Right lobe of liver (tissue), 6 donors: ENCODE data around the gene SELENOP. TPM values are rescaled to one million over a fixed set of nuclear protein-coding genes. Genes with fewer than 3 reads are reported as not detected.

Source experiments
- ATAC-seq, 4 donors: fragments of 200-7000 bp; cut with Tn5 transposase; one replicate each; pipeline ENCODE4 v1.9.1; 2020; ENCODE audit warnings: mild to moderate bottlenecking in 4 of 4, moderate library complexity in 4 of 4
- DNase-seq, 3 donors: peaks; one replicate each; pipeline ENCODE4 v3.0.0-alpha.2; 2020
- H3K27ac ChIP-seq, 3 donors: fragments of 200-600 bp; one replicate each; pipeline ENCODE4 v1.8.0; 2022
- H3K27me3 ChIP-seq, 2 donors: fragments of 200-600 bp; one replicate each; pipeline ENCODE4 v1.8.0; 2022
- H3K36me3 ChIP-seq, 4 donors: fragments of 200-600 bp; sonication (generic) in 1 of 4; one replicate each; pipeline versions ENCODE4 v1.5.1 to v1.8.0; 2017 to 2022; ENCODE audit warnings: control low read depth in 1 of 4
- H3K4me1 ChIP-seq, 4 donors: fragments of 200-600 bp; sonication (generic) in 1 of 4; one replicate each; pipeline versions ENCODE4 v1.5.1 to v1.8.0; 2017 to 2022; ENCODE audit warnings: control low read depth in 1 of 4
- H3K4me3 ChIP-seq, 3 donors: fragments of 200-600 bp; one replicate each; pipeline ENCODE4 v1.8.0; 2022
- H3K9me3 ChIP-seq, 4 donors: fragments of 200-600 bp; sonication (generic) in 1 of 4; one replicate each; pipeline versions ENCODE4 v1.5.1 to v1.8.0; 2017 to 2022; ENCODE audit warnings: control low read depth in 1 of 4
- CTCF ChIP-seq, 4 donors: fragments of 200-600 bp in 3 of 4; fragments of 450-650 bp in 1 of 4; IDR thresholded peaks; one replicate each; pipeline versions ENCODE4 v1.5.1 to v1.8.0; 2016 to 2022; ENCODE audit warnings: antibody characterized with exemption in 4 of 4, mild to moderate bottlenecking in 2 of 4
- POLR2A ChIP-seq: fragments of 450-650 bp; IDR thresholded peaks from one replicate; pipeline ENCODE4 v1.6.1; 2017; ENCODE audit warnings: antibody characterized with exemption, mild to moderate bottlenecking
- WGBS: methylation state at CpG from one replicate; pipeline ENCODE4 v1.1.6; 2018; ENCODE audit warnings: low coverage, low lambda C conversion rate; ENCODE audit not compliant: insufficient coverage; ENCODE audit errors: missing lambda C conversion rate; 5-methylcytosine and 5-hydroxymethylcytosine counted together
- intact Hi-C, 2 donors: fragments of 100-400 bp; cut with DNase I; formaldehyde crosslinking; loops; one replicate each; pipeline versions ENCODE4 v1.11.2 to v1.14.1; 2022
- total RNA-seq, 6 experiments: library from RNA; depleted of rRNA in 2 of 6; stranded (reverse); fragments of >200 nt in 2 of 6; fragmentation: NEBNext Ultra II Directional in 3 of 6; extraction: Animal tissue kit (Norgen Biotek cat#: 25700) in 3 of 6; gene quantifications; one replicate each; pipeline versions ENCODE4 v1.1.0 to v1.2.4, GENCODE V29; 2016 to 2023
- donor health status: DM: no; HTN: yes; CAD: no.
- donor health status: DM: no; HTN: no; CAD: no.
- donor health status: DM: no; HTN: no; CAD: no.
- donor health status: DM: no; HTN: yes; CAD: no.
- donor health status: DM: no; HTN: yes; CAD: no.

Gene SELENOP
- total RNA-seq, 6 experiments from 2014 or later = 1,892 to 2,891 (median 2,149) TPM

GRCh38 chr5:42768106-42768504 lies 43.6 kb downstream of the SELENOP start:
- peak; percentile 53 to 75 (median 63) for ATAC-seq
- no peak for DNase-seq
- Histone ChIP-seq H3K27me3 (no peaks in the 10 kb centered on the region), H3K4me3 (no peak overlapping the region), H3K9me3 (no peaks in the 10 kb centered on the region), H3K27ac (no peak overlapping the region), H3K36me3 (no peaks in the 10 kb centered on the region), H3K4me1 (peaks cover 0 to 8% (median 0%) of the 10 kb centered on the region in 4 donors)
- TF ChIP-seq POLR2A = no peak
- no peak for TF ChIP-seq CTCF (IDR thresholded peaks at IDR 0.05)
- 15% methylated on average over 1 of the region's 1 CpG for WGBS
- intact Hi-C loops = no loop called here

- Histone ChIP-seq H3K4me3 (no peak overlapping the region), H3K27ac (no peak overlapping the region), H3K27me3 (no peaks in the 10 kb centered on the region), H3K36me3 (no peaks in the 10 kb centered on the region), H3K4me1 (peaks cover 0 to 8% (median 0%) of the 10 kb centered on the region in 4 donors), H3K9me3 (no peaks in the 10 kb centered on the region)
- intact Hi-C loops = no loop called here
- 16% methylated on average over 3 of the region's 3 CpGs for WGBS
- TF ChIP-seq POLR2A = no peak
- TF ChIP-seq CTCF (IDR thresholded peaks at IDR 0.05) = peak; percentile 53 to 57 (median 54)
- DNase-seq (no peak), ATAC-seq (peak; percentile 71 to 88 (median 82))
Measured at GRCh38 chr5:42767491-42768105, 44.1 kb downstream of the SELENOP start.

GRCh38 chr5:42761791-42762190 lies 49.9 kb downstream of the SELENOP start:
- Histone ChIP-seq H3K9me3 (no peaks in the 10 kb centered on the region), H3K27ac (no peak overlapping the region), H3K4me1 (no peaks in the 10 kb centered on the region), H3K36me3 (no peaks in the 10 kb centered on the region), H3K4me3 (no peak overlapping the region), H3K27me3 (no peaks in the 10 kb centered on the region)
- TF ChIP-seq CTCF (IDR thresholded peaks at IDR 0.05) (no peak), POLR2A (no peak)
- intact Hi-C loops = no loop called here
- no peak for ATAC-seq
- no peak for DNase-seq
- WGBS = 100% methylated on average over 1 of the region's 1 CpG

DNA sequence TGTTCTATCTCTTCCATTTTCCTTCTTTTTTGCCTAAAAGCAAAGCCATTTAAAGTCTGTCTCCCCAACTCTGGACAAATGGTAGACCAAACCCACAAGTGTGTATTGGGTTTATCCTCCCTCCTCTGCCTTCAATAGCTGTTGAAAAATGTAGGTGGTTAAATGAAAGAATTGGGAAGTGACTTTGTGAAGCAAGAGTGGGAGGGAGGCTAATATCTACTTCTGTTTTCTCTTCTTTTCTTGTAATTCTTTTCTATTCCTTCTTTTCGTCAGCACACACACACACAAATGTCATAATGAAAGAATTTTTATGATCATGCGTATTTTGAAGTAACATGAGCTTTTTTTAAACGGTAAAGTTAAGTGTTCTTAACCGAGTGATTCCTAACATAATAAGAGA lies 51.3 kb downstream of the SELENOP start:
- Histone ChIP-seq H3K27me3 (no peaks in the 10 kb centered on the region), H3K4me1 (no peaks in the 10 kb centered on the region), H3K27ac (no peak overlapping the region), H3K36me3 (no peaks in the 10 kb centered on the region), H3K9me3 (no peaks in the 10 kb centered on the region), H3K4me3 (no peak overlapping the region)
- intact Hi-C loops = no loop called here
- no peak for DNase-seq
- no peak for TF ChIP-seq CTCF (IDR thresholded peaks at IDR 0.05)
- no peak for TF ChIP-seq POLR2A
- ATAC-seq = no peak
- WGBS = 87% methylated on average over 4 of the region's 4 CpGs

DNA sequence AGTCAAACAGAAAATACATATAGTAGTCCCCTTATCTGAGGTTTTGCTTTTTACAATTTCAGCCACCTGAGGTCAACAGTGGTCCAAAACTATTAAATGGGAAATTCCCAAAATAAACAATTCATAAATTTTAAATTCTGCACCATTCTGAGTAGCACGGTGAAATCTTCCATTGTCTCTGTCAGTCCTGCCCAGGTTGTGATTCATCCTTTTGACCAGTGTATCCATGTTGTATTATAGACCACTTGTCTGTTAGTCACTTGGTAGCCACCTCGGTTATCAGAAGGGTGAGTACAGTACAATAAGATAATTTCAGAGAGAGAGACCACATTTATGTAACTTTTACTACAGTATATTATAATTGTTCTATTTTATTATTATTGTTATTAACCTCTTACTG lies 52.2 kb downstream of the SELENOP start:
- intact Hi-C loops = no loop called here
- no peaks in the 10 kb centered on the region for H3K36me3 ChIP-seq
- no peak for ATAC-seq
- no peak for TF ChIP-seq CTCF (IDR thresholded peaks at IDR 0.05)
- TF ChIP-seq POLR2A = no peak
- H3K27ac ChIP-seq = no peak overlapping the region
- H3K9me3 ChIP-seq = no peaks in the 10 kb centered on the region
- WGBS = 88% methylated on average over 2 of the region's 2 CpGs
- DNase-seq = no peak
- H3K4me1 ChIP-seq = no peaks in the 10 kb centered on the region
- no peak overlapping the region for H3K4me3 ChIP-seq
- no peaks in the 10 kb centered on the region for H3K27me3 ChIP-seq
